GM12865 (cell line): Measurements from ENCODE around the gene COQ3.
A peak's percentile ranks its signal among the peaks of the same experiment; 100 is the strongest.

ENCODE experiments used
- DNase-seq: peaks from one replicate; pipeline ENCODE4 v3.0.0; 2010; ENCODE audit warnings: low read depth
- H3K4me3 ChIP-seq: 2 replicates; pipeline ENCODE4 v1.5.1; 2011; ENCODE audit warnings: mild to moderate bottlenecking, low read depth, low read length, control low read depth
- CTCF ChIP-seq: IDR thresholded peaks from 2 replicates; pipeline ENCODE4 v1.5.1; 2011; ENCODE audit warnings: low read length, control low read depth, low read depth, inconsistent platforms; ENCODE audit not compliant: insufficient read depth; ENCODE audit errors: missing control alignments

The COQ3 gene

GRCh38 chr6:99425647-99426450 is 31.9 kb upstream of the COQ3 start:
- peak; percentile 38 for TF ChIP-seq CTCF
- H3K4me3 ChIP-seq: peak overlapping the region; percentile 73
- peak; percentile 88 for DNase-seq

DNA sequence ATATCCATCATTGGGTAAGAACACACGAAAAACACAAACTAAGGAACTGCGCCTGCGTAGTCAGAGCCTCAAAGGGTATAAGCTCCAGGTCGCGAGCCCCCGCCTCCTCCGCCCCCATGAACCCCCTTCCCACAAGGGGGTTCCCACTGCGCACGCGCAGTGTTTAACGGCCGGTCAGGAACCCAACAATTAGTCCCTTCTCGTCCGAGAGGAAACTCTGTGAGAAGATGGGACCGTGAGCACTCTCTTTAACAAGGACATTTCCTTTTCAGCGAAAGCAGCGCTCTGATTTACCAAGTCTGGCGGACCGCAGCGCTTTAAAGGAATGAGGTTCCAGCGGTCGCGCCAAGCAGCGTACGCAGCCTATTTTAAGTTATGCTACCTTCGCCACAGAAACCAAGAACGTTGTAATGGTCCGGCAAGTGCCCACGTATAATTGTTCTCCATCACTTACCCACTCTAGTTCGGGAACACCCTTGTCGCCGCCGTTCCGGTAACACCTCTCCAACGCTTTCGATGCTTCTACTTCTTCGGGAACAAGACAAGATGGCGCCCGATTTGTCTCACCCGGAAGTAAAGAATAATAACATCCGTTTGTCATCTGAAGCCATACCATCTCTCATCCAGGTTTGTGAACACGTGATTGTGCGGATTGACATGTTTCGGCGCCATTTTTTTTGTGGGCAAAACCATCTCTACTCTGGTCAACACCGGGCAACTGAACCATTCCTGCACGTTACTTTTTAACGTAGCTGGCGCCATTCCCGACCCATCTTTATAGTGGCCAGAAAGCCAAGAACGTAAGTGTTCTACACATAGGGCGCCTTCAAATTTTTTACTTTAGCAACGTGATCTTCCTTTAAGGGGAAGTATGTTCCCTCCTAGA is 31.0 kb upstream of the COQ3 start, which contains the start of gene PNISR:
TSS of gene PNISR (minus strand) at position 548 of the 886 bp plus-strand sequence. CDS start 10,649 bp downstream, outside the sequence.
- TF ChIP-seq CTCF: no peak
- peak within 1 kb of the TSS; percentile 73 for H3K4me3 ChIP-seq
- peak; percentile 98 for DNase-seq

DNA sequence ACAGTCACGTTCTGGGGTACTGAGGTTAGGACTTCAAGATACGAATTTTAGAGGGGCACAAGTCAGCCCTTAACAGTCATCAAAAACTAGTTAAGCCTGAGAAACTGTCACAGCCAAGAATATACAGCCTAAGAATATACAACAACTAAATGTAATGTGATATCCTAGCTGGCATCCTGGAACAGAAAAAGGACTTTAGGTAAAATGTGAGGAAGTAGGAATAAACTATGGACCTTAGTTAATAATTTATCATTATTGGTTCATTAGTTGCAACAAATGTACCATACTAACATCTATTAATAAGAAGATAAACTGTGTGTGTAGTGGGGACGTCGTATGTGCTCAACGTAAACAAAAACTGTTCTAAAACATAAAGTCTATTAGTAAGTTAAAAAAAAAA is 30.0 kb upstream of the COQ3 start:
- H3K4me3 ChIP-seq: peak overlapping the region; percentile 73
- no peak for DNase-seq
- TF ChIP-seq CTCF: no peak

DNA sequence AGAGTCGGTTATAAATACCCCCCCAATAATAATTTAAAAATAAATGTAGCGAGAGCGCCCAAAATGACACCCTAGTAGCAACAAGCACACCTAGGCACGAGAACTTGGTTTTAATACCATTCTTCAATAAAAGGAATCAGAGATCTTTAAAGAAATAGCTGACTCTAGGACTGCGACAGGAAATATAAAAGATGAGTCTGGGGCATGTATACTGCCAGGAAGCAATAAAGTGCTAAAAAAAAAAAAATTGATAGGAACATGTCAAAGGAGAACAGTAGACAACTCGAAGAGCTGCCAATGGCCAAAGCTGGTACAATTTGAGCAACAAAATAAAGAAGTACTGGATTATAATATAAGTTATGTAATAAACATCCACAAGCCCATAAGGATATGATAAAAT is 28.9 kb upstream of the COQ3 start:
- no peak for DNase-seq
- TF ChIP-seq CTCF: no peak
- H3K4me3 ChIP-seq: no peak overlapping the region

DNA sequence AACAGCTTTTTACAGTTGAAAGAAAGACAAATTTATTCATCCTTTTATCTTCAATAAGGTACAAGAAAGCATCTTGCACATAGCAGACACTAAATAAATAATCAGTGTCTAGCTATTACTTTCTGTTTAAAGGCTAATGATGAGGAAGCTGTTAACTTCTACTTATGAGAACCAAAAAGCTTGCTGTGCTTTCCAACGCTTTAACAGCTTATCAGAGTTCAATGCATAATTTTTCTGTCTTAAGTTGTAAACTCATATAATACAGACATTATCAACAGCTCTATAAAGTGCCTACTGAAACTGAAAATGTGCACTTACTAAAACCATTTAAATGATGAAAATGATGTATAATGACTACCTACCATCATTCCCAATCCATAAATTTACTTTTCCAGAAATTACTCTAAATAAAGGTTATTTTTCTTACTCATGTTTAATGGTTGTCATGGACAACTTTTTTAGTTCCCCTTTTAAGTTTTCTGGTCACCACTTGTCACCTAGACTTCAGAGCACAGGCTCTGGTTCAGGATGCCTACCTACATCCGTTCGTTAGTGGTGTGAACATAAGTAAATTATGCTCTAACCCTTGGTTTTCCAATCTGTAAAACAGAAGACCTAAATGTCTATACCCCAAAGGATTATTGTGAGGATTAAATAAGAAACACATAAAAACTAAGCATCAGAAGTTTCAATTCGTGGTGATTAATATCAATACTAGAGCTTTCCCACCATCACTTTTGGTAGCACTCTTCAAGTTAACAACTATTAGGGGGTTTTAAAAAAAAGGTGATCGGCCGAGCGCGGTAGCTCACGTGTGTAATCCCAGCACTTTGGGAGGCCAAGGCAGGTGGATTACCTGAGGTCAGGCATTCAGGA is 23.1 kb upstream of the COQ3 start:
- no peak for TF ChIP-seq CTCF
- H3K4me3 ChIP-seq: no peak overlapping the region
- peak; percentile 69 for DNase-seq

- no peak for DNase-seq
- no peak overlapping the region for H3K4me3 ChIP-seq
- no peak for TF ChIP-seq CTCF
These were observed 22.2 kb upstream of the COQ3 start for GRCh38 chr6:99416226-99416625.
